Measurements from ENCODE around the gene COMMD10.
"Not testable (repeated sequence)": the region's sequence is repeated elsewhere in the genome, so short reads cannot be mapped to it uniquely, and the experiment has no call there.

COMMD10 gene

DNA sequence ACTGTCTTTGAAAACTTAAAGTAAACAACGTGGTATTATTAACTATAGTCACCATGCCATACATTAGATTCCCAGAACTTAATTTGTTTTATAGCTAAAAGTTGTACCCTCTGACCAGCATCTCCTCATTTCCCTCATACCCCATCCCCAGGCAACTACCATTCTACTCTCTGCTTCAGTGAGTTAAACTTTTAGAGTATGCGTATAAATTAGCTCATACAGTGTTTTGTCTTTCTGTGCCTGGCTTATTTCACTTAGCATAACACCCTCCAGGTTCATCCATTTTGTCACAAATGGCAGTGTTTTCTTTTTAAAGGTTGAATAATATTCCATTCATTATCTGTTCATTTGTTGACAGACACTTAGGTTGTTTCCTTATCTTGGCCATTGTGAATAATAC is 14.2 kb downstream of the COMMD10 start:
- no peak for DNase-seq

GRCh38 chr5:116104941-116105340 is 20.1 kb downstream of the COMMD10 start:
- DNase-seq = not testable (repeated sequence)

DNA sequence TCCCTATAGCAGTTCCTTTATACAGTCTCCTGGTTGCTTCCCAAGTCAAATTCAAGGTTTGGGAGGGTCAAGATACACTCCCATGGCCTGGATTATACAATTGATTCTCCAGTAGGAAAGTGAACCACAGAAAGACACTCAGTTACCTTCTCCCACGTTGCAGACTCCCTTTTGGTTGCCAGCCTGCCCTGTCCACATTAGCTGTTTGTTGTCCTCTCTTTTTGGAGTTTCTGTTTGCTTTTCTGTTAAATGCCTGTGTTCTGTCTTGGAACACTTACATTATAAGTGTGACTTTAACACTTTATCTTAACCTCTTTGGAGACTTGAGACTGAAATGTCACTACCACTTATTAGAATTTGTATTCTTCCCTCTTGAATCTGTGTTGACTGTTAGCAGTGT is 30.3 kb downstream of the COMMD10 start:
- DNase-seq = no peak

DNA sequence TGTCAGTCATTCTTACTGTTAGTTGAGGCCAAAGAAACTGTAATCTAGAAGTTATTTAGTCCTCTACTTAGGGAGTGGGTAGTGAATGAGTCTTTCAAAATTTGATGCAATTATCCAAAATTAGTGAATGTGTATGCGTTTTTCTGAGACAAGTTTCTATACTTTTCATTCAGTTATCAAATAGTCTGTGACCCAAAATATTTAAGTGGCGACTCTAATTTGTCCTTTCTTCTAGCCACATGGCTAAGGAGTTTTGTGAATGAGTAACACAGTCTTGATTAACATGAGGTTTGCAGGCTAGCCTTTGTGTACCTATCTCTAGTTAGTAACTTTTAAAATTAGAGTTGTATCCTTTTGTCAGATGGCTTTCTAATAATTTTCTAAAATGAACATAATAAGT is 45.6 kb downstream of the COMMD10 start:
- no peak for DNase-seq

DNA sequence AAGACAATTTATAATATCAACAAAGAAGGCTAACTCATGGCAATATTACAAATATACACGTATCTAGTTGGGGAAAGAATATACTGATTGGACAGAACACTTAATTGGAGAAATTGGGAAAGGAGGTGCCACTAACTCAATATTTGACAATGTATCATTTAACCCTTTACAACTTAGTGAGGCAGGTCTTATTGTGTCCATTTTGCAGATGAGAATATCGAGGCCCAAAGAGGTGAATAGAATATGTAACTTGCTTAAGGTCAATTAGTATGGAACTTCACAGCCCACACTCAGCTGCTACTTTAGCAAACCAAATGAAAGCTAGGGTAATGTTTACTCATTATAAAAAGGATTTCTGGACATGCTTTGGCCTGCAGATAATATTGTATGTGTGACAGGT is 46.2 kb downstream of the COMMD10 start:
- DNase-seq = no peak

DNA sequence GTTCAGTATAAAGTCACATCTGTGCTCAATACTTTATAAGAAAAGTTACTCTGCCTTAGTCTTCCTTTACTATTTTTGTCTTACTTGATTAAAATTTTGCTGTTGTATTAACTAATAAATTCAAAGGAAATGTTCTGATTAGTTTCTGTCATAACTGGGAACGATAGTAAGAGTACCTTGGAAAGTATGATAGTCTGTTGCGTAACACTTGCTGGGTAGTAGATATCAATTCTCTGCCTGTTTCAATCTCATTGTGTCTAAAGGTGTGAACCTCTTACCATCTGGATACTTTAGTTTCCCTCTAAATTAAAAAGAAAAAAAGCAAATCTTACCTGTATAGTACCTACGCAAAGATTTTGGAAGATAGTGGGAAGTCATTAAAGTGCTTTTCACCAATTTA is 48.5 kb downstream of the COMMD10 start:
- DNase-seq = no peak

DNA sequence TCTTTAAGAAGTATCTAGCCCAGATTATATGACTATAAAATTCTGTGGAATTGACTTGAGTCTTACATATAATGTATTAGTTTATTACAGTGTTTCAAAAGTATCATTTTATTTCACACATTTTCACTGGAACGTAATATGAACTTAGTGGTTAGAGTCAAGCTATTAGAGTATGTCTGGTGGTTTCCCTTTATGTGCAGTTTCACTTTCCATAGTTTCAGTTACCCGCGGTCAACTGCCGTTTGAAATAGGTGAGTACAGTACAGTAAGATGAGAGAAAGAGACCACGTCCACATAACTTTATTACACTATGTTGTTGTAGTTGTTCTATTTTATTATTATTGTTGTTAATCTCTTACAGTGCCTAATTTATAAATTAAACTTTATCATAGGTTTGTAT is 50.5 kb downstream of the COMMD10 start:
- DNase-seq = peak; percentile 54

DNA sequence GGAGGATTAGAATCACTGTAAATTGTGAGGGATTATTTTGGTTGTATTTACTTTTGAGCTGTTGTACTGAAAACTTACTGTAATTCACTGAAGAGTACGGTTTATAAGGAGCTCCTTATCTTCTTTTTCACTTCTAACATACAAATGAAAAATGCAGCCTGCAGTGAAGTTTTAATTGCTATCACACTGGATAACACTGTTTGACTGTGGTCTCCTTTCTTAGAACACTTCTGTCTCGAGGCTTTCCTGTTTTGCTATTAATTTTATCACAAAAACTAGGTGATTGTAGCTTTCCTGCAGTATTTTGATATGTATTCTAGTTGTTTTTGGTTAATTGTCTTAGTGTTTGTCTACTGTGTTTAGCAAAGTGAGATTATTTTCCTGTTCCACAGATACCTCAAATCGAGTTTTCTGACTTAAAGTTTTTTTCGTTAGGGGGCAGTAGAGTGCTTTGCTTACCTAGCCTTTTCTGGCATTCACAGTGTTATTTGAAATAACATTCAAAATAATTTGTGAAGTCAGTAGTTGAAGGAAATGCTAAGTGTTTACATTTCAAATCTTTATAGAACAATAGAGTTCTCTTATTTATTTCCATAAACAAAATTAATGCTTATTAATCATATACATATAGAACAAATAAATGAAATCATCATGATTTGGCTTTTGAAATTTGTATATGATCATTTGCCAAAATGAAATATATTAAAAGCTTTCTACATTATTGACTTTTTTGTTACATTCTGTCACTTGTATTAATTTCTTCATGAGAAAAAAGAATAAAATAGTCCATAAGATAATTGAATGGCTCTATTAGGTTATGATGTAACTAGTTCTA is 52.9 kb downstream of the COMMD10 start:
- DNase-seq = peak; percentile 60

- DNase-seq = no peak
These were observed 57.7 kb downstream of the COMMD10 start for GRCh38 chr5:116142495-116142894.

- no peak for DNase-seq
These were observed 59.3 kb downstream of the COMMD10 start for GRCh38 chr5:116144103-116144502.

GRCh38 chr5:116144991-116145390 is 60.2 kb downstream of the COMMD10 start:
- no peak for DNase-seq

GRCh38 chr5:116145416-116145815 is 60.6 kb downstream of the COMMD10 start:
- DNase-seq = no peak

DNA sequence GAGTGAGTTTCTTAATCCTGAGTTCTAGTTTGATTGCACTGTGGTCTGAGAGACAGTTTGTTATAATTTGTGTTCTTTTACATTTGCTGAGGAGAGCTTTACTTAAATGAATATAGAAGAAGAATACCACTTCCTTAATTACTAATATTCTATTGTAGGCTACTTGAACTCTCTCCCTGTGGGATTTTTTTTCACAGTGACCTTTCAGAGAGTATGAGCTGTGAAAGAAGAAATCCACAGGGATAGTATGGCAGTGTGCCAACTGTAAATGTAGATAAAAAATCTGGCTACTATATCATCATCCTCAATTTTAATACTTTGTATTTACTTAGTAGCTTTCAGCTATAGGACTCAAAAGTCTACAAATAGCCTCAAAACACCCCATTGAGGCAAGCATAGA is 67.3 kb downstream of the COMMD10 start:
- no peak for DNase-seq

GRCh38 chr5:116153687-116154174 is 68.9 kb downstream of the COMMD10 start:
- DNase-seq = no peak

DNA sequence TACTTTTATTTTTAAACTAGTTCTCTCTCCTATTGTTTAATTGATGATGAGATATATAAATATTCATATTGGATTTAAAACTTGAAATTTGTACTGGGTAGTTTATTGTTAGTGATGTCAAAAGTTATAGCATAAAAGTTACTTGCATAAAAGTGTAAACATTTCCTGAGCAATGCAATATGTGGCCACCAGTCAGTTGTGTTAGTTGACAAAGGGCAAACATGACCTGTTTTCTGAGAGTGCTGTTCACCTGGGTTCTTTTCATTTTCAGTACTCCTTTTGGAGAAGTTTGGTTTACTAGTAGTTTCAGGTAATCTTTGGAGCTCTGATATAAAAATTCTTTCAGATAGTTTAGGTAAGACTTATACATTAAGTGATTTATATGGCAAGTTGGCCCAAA is 69.4 kb downstream of the COMMD10 start:
- DNase-seq = no peak

DNA sequence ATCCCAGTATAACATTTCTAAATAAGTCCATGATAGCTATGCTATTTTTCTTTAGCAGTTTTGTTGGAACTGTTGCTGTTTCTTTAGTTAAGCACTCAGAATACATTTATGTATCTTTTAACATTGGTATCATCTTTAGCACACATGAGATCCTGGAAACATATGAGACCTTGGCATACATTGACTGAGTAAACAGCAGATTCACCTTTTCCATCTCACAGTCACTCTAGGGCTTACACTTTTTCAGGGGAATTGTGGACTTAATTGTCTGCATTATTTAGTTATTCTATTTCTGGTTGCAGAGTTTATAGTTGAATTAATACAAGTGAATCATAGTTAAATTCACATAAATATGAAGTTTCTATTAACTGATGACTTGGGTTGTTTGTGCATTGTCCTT is 70.1 kb downstream of the COMMD10 start:
- DNase-seq = no peak

DNA sequence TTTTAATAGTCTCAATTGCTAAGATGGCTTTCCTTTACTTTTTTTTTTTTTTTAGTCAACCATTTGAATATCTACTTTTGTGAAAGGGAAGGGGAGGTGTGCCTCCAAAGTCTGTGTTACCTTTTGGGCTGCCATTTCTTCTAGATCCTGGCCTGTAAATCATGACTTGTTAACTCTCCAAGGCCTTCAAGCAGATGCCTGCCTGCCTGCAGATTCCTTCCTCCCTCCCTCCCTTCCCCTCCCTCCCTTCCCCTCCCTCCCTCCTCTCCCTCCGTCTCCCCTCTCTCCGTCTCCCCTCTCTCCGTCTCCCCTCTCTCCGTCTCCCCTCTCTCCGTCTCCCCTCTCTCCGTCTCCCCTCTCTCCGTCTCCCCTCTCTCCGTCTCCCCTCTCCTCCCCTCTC is 73.1 kb downstream of the COMMD10 start:
- no peak for DNase-seq

DNA sequence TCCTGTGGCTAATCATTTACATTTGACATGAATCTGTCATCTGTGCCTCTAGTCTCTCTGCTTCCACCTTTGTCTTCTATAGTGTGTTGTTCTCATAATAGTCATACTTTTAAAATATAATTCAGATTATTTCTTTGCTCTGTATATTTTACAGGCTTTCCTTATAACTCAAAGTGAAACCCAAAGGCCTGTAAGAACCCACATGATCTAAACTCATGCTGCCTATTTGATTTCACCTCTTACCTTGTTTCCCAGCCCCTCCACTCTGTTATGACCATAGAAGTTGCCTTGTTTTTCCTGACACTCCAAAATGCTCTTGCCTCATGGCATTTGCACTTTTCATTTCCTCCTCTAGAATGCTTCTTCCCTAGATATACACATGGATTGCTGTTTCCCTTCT is 74.2 kb downstream of the COMMD10 start:
- no peak for DNase-seq

DNA sequence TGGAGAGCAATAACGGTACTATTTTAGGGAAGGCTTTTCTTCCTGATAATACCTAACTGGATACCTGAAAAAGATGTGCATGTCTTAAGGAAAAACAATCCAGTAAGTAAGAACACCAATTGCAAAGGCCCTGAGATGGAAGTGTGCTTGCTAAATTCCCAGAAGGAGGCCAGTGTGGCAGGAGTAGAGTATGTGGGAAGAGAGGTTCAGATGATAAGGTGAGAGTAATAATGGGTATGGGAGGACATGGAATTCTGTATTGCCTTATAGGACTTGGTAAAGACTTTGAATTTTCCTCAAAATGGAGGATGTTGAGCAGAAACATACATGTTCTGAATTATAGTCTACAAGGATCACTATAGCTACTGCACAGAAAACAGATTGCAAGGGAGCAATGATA is 89.3 kb downstream of the COMMD10 start:
- DNase-seq = no peak

- no peak for DNase-seq
These were observed 91.3 kb downstream of the COMMD10 start for GRCh38 chr5:116176121-116176520.

DNA sequence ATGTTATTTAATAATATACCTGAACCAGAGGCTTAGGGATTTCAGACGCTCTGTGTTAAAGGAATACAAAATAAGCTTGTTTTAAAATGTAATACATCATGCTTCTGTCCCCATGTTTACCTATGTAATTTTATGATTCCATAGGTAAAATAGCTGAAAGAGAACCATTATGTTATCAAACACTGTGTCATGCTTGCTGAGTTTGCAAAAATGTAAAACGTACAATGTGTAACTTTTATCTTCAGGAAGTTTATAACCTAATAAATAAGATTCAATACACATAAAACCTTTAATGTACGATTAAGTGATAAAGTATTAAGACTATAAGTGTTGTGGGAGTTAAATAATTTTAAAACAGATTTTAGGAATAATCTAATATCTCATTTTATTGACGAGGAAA is 94.1 kb downstream of the COMMD10 start:
- DNase-seq = no peak

GRCh38 chr5:116209166-116209565 is 124.3 kb downstream of the COMMD10 start:
- no peak for DNase-seq

DNA sequence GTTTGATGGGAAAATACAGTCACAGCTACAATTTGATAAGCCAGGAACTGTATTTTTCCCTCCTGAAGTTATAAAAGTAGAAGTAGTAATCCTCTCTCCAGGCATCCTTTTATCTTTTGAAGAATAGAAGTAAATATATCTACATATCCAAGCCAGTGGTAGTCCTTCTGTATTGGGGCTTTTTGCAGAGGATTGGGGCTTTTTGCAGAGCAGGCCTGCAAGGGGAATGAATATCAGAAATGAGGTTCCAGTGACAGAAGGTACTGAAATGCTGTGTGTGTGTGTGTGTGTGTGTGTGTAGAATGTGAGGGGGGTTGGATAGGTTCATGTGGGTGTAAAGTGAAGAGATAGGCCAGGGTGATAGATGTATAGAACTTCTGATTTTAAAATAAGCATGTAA is 127.4 kb downstream of the COMMD10 start:
- DNase-seq = no peak

DNA sequence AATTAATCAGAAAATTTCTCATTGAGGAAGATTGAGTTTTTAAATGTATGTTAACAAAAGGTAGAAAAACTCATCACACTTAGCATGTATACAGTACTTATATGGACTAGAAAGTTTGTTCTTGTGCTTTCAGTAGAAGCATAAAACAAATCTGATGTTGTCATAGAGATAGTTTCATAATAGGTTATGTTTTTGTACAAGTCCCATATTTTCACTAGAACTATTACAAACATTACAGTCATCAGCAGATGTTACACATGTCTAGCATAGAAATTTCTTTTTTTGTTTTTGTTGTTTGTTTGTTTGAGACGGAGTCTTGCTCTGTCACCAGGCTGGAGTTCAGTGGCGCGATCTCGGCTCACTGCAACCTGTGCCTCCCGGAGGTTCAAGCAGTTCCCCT is 131.4 kb downstream of the COMMD10 start:
- no peak for DNase-seq

DNA sequence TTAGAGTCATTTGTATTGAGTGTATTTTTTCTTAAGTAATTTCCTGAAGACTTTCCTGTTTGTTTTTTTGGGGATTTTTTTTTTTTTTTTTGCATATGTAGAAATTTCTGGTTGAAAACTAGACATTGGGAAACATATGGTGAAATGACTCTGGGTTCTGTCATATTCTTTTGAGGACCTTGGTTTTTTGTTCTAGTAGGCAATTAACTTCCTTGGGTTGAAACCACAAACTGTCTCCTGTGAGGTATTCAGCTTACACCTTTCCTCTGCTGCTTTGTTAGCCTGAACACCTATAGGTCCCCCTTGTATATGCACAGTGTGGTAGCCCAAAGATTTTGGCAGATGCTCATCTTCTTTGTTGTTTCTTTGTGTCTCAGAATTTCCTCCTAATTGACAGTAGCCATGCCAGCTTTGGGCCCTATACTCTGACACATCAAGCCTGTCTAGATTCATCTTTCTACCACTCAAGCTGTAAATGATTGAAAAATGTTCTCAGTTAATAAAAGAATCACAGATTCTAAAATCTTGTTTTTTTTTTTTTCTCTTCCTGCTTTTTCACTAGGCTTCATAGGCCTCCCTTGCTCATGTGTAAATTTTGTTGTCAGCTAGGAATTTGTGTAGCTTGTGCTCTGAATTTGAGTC is 140.6 kb downstream of the COMMD10 start:
- no peak for DNase-seq
